Activated T-helper 1 cell treated with Interleukin-2 at 50 U/mL for 16 hours (primary cell): ENCODE data around the gene SF3B2.
"Not testable (repeated sequence)": the region's sequence is repeated elsewhere in the genome, so short reads cannot be mapped to it uniquely, and the experiment has no call there.

Source experiments
- DNase-seq: peaks from one replicate; pipeline ENCODE4 v3.0.0-alpha.2; 2020; ENCODE audit warnings: low read depth

SF3B2 gene

DNA sequence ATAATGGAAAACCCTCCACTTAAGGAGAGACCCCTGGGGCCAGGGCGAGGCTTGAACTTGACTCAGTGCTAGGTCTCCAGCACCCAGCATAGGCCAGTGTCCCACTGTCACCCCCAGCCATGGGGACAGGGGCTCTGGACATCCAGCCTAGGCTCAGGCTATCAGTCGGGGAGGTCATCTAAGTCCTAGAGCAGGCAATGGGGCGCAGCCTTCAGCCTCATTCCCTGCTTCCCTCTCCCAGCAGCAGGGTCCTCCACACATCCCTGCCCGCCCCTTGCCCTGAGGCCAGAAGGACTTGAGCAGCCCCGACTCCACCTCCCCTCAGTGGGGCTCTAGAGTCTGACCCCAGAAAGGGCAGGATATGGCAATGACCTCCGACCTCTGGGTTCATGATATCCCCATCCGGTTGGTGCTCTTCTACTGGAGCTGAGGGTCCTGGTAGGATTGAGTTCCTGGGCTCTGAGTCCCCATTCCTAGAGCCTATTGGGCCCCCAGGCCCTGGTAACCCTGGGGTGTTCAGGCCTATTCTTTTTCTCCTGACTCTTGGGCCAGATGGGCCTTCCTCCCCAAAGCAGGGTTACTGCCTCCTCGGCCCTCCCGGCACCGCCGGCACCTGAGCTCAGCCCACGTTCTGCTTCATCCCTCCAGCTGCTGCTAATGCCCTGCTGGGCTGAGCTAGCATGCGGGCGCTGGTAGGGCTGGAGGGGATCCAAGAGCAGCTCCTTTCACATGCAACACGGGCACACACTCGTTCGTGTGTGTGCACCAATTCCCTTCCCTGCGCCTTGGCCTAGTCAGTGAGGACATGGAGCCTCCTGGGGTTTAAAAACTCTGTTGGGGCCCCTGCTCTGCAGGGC lies 36.0 kb upstream of the SF3B2 start:
- no peak for DNase-seq

DNA sequence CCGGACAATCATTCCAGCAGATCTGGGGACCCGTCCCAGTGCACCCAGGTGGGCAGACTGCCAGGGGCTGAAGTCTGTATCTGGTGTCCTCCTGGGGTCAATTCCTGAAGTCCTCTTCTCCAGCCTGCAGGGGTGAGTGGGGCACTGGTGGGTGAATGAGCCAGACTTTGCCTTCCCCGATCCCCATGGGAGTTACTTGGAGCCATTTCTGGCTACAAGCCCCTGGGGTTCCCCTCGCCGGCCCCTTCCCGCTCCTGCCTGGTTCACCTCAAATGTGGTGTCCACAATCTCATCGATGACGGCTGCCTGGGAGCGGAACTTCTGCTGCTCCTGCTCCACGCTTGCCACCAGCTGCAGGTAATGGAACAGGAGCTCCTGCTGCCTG lies 35.4 kb upstream of the SF3B2 start:
- DNase-seq: no peak

- no peak for DNase-seq
These were observed 34.8 kb upstream of the SF3B2 start for GRCh38 chr11:66017321-66017720.

- DNase-seq: no peak
These were observed 32.0 kb upstream of the SF3B2 start for GRCh38 chr11:66020212-66020611.

DNA sequence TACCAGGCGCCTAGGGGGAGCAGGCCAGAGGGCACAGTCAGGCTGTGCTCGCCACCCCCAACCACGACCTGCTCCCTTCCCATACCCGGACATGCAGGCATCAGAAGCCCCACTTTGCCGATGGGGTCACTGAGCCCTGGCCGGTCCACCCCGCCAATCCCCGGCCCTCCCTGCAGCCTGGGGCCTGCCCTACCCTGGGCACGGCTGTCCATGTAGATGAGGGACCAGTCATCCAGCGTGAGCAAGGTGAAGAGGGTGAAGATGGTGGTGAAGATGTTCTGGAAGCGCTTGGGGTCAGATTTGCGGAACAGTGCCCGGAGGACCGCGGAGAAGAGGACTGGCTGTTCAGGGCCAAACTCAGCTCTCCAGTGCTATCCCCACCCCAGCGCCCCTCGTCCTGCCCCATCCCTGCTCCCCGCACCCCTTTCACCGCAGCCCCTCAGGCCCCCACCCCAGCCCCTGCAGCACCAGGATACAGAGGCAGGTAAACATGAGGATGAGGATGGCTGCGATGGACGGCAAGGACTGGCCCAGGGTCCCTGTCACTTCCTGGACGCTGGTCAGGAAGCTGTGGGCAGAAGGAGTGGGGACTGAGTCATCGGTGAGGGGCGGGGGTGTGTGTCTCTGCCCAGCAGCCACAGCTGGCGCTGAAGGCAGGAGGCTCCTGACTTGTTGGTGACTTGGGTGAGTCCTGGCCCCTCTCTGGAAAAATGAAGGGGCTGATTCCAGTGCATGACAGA lies 31.4 kb upstream of the SF3B2 start:
- no peak for DNase-seq

DNA sequence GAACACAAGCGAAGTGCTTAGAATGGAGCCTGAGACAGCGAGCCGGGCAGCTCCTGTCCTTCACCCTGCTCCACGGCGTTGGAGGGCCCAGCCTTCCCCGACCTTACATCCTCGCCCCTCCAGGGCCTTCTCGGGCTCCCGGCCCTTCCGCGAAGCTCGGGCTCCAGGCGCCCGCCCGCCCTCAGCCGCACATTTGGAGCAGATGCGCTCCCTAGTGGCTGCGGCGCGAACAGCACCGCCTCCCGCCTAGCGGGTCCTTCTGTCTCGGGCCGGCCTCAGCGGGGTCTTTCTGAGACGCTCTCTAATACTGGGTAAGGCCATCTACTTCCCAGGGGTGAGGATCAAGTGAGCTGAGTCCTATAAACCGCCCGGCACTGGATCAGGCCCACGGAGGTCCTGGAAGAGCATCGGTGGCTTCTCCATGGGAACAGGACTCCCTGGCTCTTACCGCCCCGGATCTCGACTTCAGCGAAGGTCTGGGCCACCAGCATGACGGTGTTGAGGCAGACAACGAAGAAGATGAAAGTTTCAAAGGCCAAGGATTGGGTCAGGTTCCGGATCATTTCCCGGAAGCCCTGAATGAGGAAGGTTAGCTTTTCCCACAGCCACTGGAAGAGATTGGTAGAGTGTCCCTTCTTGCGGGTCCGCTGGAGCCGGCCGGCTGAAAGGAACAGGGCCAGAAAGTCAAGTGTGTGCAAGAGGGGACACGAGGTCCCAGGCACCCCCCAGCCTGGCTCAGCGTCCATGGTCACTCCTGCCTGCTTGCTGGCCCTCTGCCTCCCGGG lies 29.6 kb upstream of the SF3B2 start:
- peak; percentile 62 for DNase-seq

- not testable (repeated sequence) for DNase-seq
These were observed 29.1 kb upstream of the SF3B2 start for GRCh38 chr11:66023186-66023440.

- DNase-seq: no peak
These were observed 26.1 kb upstream of the SF3B2 start, which contains the start of gene CATSPER1 for GRCh38 chr11:66026017-66026529. CATSPER1 (minus strand) TSS chr11:66026479; CDS start chr11:66026379, 100 bp downstream.

GRCh38 chr11:66032957-66033735 lies 19.0 kb upstream of the SF3B2 start:
- no peak for DNase-seq

DNA sequence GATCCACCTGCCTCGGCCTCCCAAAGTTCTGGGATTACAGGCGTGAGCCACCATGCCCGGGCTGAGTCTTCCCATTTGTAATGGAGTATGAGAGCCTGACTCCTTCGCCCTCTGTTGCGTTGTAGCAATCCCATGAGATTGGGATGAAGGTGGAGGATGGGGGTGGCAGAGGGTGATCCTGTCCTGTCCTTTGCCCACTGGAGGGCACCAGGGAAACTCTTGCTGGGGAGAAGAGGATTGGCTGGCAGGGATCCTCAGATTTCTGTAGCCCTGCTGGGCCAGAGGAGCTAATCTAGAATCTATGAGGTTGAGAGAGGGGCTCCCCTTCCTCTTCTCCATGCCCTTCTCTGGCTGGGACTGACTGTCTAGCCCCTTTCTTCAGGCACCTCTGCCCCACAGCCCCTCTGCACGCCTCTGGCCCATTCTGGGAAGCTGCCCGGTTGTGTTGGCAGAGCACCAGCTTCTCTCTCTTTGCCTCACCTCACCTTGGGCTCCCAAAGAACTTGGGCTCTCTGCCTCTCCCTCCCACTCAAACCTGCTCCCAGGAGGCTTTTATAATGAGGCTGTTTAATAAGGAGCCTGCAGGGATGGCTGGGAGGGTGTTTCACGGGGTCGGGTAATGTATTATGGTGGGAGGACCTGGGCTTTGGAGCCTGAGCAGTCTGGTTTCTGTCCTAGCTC lies 16.4 kb upstream of the SF3B2 start:
- no peak for DNase-seq

GRCh38 chr11:66036334-66036710 lies 15.8 kb upstream of the SF3B2 start:
- no peak for DNase-seq

DNA sequence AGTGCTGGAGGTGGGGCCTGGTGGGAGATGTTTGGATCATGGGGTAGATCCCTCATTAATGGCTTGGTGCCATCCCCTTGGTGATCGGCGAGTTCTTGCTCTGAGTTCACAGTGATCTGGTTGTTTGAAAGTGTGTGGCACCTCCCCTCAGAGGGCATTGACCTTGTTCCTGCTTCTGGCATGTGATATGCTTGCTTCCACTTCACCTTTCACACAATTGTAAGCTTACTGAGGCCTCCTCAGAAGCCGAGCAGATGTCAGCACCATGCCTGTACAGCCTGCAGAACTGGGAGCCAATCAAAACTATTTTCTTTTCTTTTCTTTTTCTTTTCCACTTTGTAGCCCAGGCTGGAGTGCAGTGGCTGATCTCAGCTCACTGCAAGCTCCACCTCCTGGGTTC lies 14.8 kb upstream of the SF3B2 start:
- DNase-seq: no peak

GRCh38 chr11:66039765-66040164 lies 12.4 kb upstream of the SF3B2 start:
- DNase-seq: no peak

- DNase-seq: no peak
These were observed 9.8 kb upstream of the SF3B2 start for GRCh38 chr11:66042227-66042995.

- no peak for DNase-seq
These were observed 8.9 kb upstream of the SF3B2 start for GRCh38 chr11:66042996-66043906.

DNA sequence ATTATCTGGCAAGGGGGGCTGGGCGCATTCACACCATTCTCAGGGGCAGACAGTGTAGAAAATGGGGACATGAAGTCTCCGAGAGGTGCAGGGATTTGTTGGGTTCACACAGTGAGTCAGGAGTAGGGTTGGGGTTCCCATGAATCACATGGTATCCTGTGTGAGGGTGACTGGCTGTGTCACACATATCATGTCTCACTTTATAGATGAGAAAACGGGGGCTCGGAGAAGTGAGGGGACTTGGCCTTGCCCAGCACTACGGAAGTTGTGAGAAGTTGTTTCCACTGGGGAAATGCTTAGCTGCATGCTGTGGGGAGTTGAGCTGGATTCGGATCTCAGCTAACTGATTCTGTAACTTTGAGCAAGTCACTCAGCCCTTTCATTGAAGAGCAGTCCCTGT lies 7.4 kb upstream of the SF3B2 start:
- DNase-seq: no peak

- DNase-seq: peak; percentile 74
These were observed 7.0 kb upstream of the SF3B2 start for GRCh38 chr11:66045177-66045639.

- DNase-seq: no peak
These were observed 5.3 kb upstream of the SF3B2 start for GRCh38 chr11:66046901-66047300.
